Occipital lobe (tissue), 3 donors: Measurements from ENCODE around the gene PPM1M. TPM values are rescaled to one million over a fixed set of nuclear protein-coding genes. Genes with fewer than 3 reads are reported as not detected.

Experiments used
- DNase-seq: peaks from one replicate; lab custom pipeline; 2025; lab: John Stamatoyannopoulos, UW
- small RNA-seq: library from RNA; depleted of rRNA; stranded (forward); fragments of <200 nt; gene quantifications from one replicate; pipeline ENCODE3, GENCODE V24; 2014
- total RNA-seq: library from RNA; depleted of rRNA; stranded (reverse); fragments of >200 nt; gene quantifications from one replicate; pipeline ENCODE4 v1.2.3, GENCODE V29; 2014

Gene PPM1M
- total RNA-seq, 1 donor from 2014 or later, result 7.0 TPM

DNA sequence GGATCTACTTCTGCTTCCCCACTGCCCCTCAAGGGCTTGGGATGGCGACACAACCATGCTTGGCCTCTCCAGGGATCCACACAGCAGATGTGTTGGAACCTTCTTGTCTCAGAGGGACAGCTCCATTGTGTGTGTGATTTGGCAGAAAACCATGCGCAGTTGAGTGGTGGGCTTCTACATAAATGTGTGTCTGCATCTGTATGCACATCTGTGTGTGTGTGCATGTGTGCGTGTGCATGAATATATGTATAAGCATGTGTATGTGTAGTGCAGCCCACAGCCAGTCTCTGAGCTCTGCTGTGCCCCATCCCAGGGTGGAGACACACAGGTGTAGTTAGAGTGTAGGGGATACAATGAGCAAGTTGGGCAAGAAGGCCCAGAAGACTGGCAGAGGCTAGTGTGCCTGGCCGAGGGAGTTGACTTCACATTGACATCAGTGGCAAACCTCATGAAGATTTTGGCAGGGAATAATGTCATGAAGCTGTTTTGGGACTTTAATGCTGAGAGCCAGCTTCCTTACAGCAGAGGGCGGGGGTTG, 50.2 kb downstream of the PPM1M start:
- DNase-seq, result no peak

- no peak for DNase-seq
These were observed 51.9 kb downstream of the PPM1M start for GRCh38 chr3:52297242-52298148.

DNA sequence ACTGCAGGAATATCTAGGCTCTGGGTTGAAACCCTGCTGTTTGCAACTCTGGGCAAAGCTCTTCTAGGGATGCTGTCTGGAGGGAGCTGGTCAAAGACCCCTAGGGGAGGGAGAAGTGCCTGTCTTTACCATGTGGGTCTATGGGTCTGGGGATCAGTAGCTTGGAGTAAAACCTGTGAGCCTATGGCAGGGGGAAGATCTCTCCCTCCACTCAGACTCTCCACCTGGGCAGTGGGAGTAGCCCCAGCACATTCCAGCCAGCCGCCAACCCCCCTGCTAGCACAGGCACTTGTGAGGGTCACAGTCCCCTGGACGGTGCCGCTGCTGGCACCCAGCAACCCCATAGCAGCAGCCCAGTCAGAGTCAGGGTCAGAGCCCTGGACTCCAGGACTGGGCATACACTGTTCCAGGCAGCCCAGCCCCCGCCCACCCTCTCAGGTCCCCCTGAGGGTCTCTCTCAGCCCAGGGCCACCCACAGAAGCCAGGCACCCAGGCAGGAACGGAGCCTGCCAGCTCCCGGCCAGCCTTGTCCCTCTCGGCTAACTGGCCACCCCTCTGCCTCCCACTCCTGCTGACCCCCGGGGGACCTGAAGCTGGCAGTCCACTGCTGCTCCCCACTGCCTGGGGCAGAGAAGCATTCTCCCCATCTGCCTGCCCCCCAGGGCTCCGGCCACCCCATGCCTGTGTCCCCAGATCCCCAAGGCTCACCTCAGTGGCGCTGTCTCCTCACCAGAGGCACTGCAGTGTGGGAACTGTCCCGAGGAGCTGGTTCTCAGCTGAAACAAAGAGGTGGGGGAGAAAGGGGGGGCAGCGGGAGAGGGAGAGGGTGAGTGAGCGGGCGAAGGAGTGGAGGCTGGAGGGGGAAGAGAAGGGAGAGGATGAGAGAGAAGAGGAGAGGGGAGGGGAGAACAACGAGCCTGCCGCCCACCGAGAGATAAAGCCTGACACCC, 52.9 kb downstream of the PPM1M start:
- DNase-seq, result no peak

- no peak for DNase-seq
These were observed 53.8 kb downstream of the PPM1M start for GRCh38 chr3:52299247-52299878.

Small RNA genes within 50 kb of the gene (small RNA-seq; reads per million reads assigned to genes)
- gene MIR135A1 (2.2 reads per million, percentile 85 among the genes with 10 or more reads in this experiment), gene MIRLET7G (3,049 reads per million, percentile 99 among the genes with 10 or more reads in this experiment)

Other genes starting within 250 kb of the PPM1M start
- gene RPL29, start 249.9 kb upstream of the PPM1M start, total RNA-seq, result 778 TPM
- gene DUSP7, start 189.2 kb upstream of the PPM1M start, total RNA-seq, result 10.8 TPM
- 3.1 TPM for gene POC1A, start 91.3 kb upstream of the PPM1M start, total RNA-seq
- 36.2 TPM for gene ALAS1, start 47.6 kb upstream of the PPM1M start, total RNA-seq
- under 0.01 TPM for gene TLR9, start 20.1 kb upstream of the PPM1M start, total RNA-seq
- 24.8 TPM for gene TWF2, start 6.6 kb upstream of the PPM1M start, total RNA-seq
- 158 TPM for gene WDR82, start 32.9 kb downstream of the PPM1M start, total RNA-seq
- gene GLYCTK, start 42.1 kb downstream of the PPM1M start, total RNA-seq, result 3.6 TPM
- 1.6 TPM for gene DNAH1, start 70.6 kb downstream of the PPM1M start, total RNA-seq
- 105 TPM for gene BAP1, start 164.2 kb downstream of the PPM1M start, total RNA-seq
- 4.7 TPM for gene PHF7, start 164.9 kb downstream of the PPM1M start, total RNA-seq
- 3.0 TPM for gene SEMA3G, start 199.3 kb downstream of the PPM1M start, total RNA-seq
- gene TNNC1, start 208.3 kb downstream of the PPM1M start, total RNA-seq, result not detected
- 71.4 TPM for gene NISCH, start 209.8 kb downstream of the PPM1M start, total RNA-seq
- 14.8 TPM for gene STAB1, start 249.6 kb downstream of the PPM1M start, total RNA-seq